Upper lobe of right lung (tissue), 1 donor: Measurements from ENCODE around the gene IL19. TPM values are rescaled to one million over a fixed set of nuclear protein-coding genes. Genes with fewer than 3 reads are reported as not detected.
A peak's percentile ranks its signal among the peaks of the same experiment; 100 is the strongest.

Experiments used
- ATAC-seq: fragments of 200-7000 bp; cut with Tn5 transposase; one replicate; pipeline ENCODE4 v1.9.1; 2020; ENCODE audit warnings: mild to moderate bottlenecking, moderate library complexity
- DNase-seq: peaks from one replicate; pipeline ENCODE4 v3.0.0-alpha.2; 2020
- H3K27ac ChIP-seq: fragments of 200-600 bp; one replicate; pipeline ENCODE4 v1.8.0; 2022
- H3K27me3 ChIP-seq: fragments of 200-600 bp; one replicate; pipeline ENCODE4 v1.8.0; 2022; ENCODE audit warnings: mild to moderate bottlenecking
- H3K36me3 ChIP-seq: fragments of 200-600 bp; one replicate; pipeline ENCODE4 v1.8.0; 2022
- H3K4me1 ChIP-seq: fragments of 200-600 bp; one replicate; pipeline ENCODE4 v1.8.0; 2022
- H3K4me3 ChIP-seq: fragments of 200-600 bp; one replicate; pipeline ENCODE4 v1.8.0; 2022; ENCODE audit warnings: mild to moderate bottlenecking
- H3K9me3 ChIP-seq: fragments of 200-600 bp; one replicate; pipeline ENCODE4 v1.8.0; 2022
- intact Hi-C: fragments of 100-400 bp; cut with DNase I; formaldehyde crosslinking; loops from one replicate; pipeline ENCODE4 v1.11.0; 2022
- total RNA-seq: library from RNA; stranded (reverse); fragmentation: NEBNext Ultra II Directional; extraction: Animal tissue kit (Norgen Biotek cat#: 25700); gene quantifications from one replicate; pipeline ENCODE4 v1.2.1, GENCODE V29; 2021
- TF ChIP-seq, protein P1 (sequence below): fragments of 200-600 bp; IDR thresholded peaks from one replicate; pipeline ENCODE4 v1.8.0; 2022; ENCODE audit warnings: antibody characterized with exemption
- donor health status: DM: no; HTN: yes; CAD: no; lungs with severe emphysema.

The IL19 gene
- total RNA-seq, 1 donor from 2014 or later: not detected

GRCh38 chr1:206805357-206805756 is 34.8 kb downstream of the IL19 start:
- ATAC-seq: no peak
- DNase-seq: no peak
- Histone ChIP-seq H3K4me1 (no peaks in the 10 kb centered on the region), H3K27me3 (no peaks in the 10 kb centered on the region), H3K4me3 (no peak overlapping the region), H3K9me3 (no peaks in the 10 kb centered on the region), H3K27ac (no peak overlapping the region), H3K36me3 (no peaks in the 10 kb centered on the region)
- intact Hi-C loops: no loop called here
- TF ChIP-seq, protein P1, sequence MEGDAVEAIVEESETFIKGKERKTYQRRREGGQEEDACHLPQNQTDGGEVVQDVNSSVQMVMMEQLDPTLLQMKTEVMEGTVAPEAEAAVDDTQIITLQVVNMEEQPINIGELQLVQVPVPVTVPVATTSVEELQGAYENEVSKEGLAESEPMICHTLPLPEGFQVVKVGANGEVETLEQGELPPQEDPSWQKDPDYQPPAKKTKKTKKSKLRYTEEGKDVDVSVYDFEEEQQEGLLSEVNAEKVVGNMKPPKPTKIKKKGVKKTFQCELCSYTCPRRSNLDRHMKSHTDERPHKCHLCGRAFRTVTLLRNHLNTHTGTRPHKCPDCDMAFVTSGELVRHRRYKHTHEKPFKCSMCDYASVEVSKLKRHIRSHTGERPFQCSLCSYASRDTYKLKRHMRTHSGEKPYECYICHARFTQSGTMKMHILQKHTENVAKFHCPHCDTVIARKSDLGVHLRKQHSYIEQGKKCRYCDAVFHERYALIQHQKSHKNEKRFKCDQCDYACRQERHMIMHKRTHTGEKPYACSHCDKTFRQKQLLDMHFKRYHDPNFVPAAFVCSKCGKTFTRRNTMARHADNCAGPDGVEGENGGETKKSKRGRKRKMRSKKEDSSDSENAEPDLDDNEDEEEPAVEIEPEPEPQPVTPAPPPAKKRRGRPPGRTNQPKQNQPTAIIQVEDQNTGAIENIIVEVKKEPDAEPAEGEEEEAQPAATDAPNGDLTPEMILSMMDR: no peak

- Histone ChIP-seq H3K4me3 (no peak overlapping the region), H3K36me3 (no peaks in the 10 kb centered on the region), H3K9me3 (no peaks in the 10 kb centered on the region), H3K27ac (no peak overlapping the region), H3K27me3 (no peaks in the 10 kb centered on the region), H3K4me1 (no peaks in the 10 kb centered on the region)
- DNase-seq (no peak), ATAC-seq (peak; percentile 75)
- TF ChIP-seq, protein P1: peak; percentile 40
- intact Hi-C loops: no loop called here
Observed at GRCh38 chr1:206808615-206809014, 38.0 kb downstream of the IL19 start.

DNA sequence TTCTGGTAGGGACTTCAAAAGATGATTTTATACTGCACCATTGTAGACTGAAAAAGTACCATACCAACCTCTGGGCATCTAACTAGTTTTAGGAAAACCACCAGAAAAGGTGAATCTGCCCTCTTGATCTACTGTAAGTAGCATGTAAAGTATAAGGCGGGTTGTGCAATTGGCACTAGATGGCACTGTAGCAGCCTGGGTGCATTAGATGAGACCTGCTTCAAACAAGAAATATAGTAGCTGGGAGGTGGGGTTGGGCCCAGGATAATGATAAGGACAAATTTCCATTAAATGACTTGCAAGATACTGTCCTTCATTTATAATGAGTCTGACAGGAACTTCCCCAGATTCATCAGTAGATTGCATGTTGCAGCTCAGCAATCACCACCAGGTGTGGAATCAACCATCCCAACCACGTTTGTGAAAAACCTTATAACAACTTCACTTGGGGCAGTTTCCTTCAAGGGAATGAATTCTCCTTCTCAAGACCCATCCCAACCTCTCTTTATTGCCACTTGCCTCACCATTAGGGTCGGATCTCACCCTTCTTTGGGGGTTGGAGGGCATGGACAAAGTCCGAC is 39.0 kb downstream of the IL19 start:
- H3K9me3 ChIP-seq: no peaks in the 10 kb centered on the region
- no peak for DNase-seq
- no peaks in the 10 kb centered on the region for H3K4me1 ChIP-seq

GRCh38 chr1:206812471-206812870 is 41.9 kb downstream of the IL19 start:
- TF ChIP-seq, protein P1: no peak
- Histone ChIP-seq H3K4me3 (no peak overlapping the region), H3K36me3 (no peaks in the 10 kb centered on the region), H3K9me3 (no peaks in the 10 kb centered on the region), H3K4me1 (no peaks in the 10 kb centered on the region), H3K27me3 (no peaks in the 10 kb centered on the region), H3K27ac (no peak overlapping the region)
- intact Hi-C loops: no loop called here
- ATAC-seq (no peak), DNase-seq (no peak)

More for the DNA sequence above, 39.0 kb downstream of the IL19 start:
- Histone ChIP-seq H3K4me3 (no peak overlapping the region), H3K36me3 (no peaks in the 10 kb centered on the region), H3K27me3 (no peaks in the 10 kb centered on the region), H3K27ac (no peak overlapping the region)
- TF ChIP-seq, protein P1: no peak
- peak; percentile 51 for ATAC-seq
- intact Hi-C loops: no loop called here

DNA sequence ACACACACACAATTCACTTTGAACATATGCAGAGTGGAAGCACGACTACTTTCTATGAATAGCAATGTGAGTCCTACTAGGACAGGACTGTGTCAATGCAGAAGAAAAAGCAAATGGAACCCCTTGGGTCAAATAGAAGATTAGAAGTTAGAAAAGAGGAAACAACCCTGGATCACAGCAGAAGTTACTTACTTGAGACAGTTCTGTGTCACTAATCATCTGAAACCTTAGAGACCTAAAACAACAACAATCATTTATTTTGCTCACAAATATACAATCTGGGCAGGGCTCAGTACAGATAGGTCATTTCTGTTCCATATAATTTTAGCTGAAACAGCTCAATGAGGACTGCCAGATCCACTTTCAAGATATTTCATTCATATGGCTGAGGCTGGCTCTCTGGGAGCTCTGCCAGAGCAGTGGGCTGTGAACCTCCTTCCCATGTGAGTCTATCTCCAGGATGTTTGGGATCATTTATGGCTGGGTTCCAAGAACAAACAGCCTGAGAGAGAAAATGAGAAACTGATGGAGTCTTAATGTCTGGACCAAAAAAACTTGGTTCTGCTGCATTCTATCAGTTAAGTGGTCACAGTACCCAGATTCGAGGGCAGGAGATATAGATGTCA is 44.3 kb downstream of the IL19 start:
- Histone ChIP-seq H3K36me3 (no peaks in the 10 kb centered on the region), H3K27ac (no peak overlapping the region), H3K27me3 (no peaks in the 10 kb centered on the region), H3K4me1 (no peaks in the 10 kb centered on the region), H3K9me3 (no peaks in the 10 kb centered on the region), H3K4me3 (no peak overlapping the region)
- TF ChIP-seq, protein P1: no peak
- ATAC-seq: no peak
- intact Hi-C loops: no loop called here
- no peak for DNase-seq
